Liver (tissue), 9 donors: Measurements from ENCODE around the gene C1orf174. TPM values are rescaled to one million over a fixed set of nuclear protein-coding genes. Genes with fewer than 3 reads are reported as not detected.

ENCODE experiments used
- DNase-seq: peaks from one replicate; pipeline ENCODE4 v3.0.0-alpha.2; 2017; ENCODE audit warnings: low spot score
- H3K27ac ChIP-seq, 2 donors: one replicate each; pipeline ENCODE4 v1.7.0; 2013; ENCODE audit warnings: inconsistent platforms in 2 of 2, low read length in 2 of 2, control low read depth in 1 of 2, low read depth in 1 of 2, mild to moderate bottlenecking in 1 of 2
- H3K27me3 ChIP-seq, 4 donors: one replicate each; pipeline versions ENCODE4 v1.6.1 to v1.7.0; 2013; ENCODE audit warnings: low read length in 3 of 4, inconsistent platforms in 1 of 4, mild to moderate bottlenecking in 1 of 4, moderate library complexity in 1 of 4; ENCODE audit not compliant: control insufficient read depth in 4 of 4, insufficient read depth in 4 of 4
- H3K36me3 ChIP-seq, 4 donors: one replicate each; pipeline versions ENCODE4 v1.6.1 to v1.7.0; 2013; ENCODE audit warnings: low read length in 3 of 4, mild to moderate bottlenecking in 3 of 4, low read depth in 1 of 4, moderate library complexity in 1 of 4; ENCODE audit not compliant: control insufficient read depth in 4 of 4, insufficient read depth in 3 of 4
- H3K4me1 ChIP-seq, 4 donors: one replicate each; pipeline versions ENCODE4 v1.6.1 to v1.7.0; 2013; ENCODE audit warnings: low read length in 3 of 4, mild to moderate bottlenecking in 3 of 4, moderate library complexity in 1 of 4; ENCODE audit not compliant: control insufficient read depth in 4 of 4, insufficient read depth in 4 of 4
- H3K4me3 ChIP-seq, 3 donors: one replicate each; pipeline versions ENCODE4 v1.6.1 to v1.7.0; 2013; ENCODE audit warnings: low read length in 3 of 3, control low read depth in 1 of 3, low read depth in 1 of 3, mild to moderate bottlenecking in 1 of 3
- H3K9ac ChIP-seq, 2 donors: one replicate each; pipeline ENCODE4 v1.7.0; 2013; ENCODE audit warnings: low read length in 2 of 2, mild to moderate bottlenecking in 2 of 2, moderate library complexity in 2 of 2, control low read depth in 1 of 2, low read depth in 1 of 2
- H3K9me3 ChIP-seq, 4 donors: one replicate each; pipeline versions ENCODE4 v1.6.1 to v1.7.0; 2013; ENCODE audit warnings: low read length in 3 of 4; ENCODE audit not compliant: control insufficient read depth in 4 of 4
- ATF3 ChIP-seq: IDR thresholded peaks from 2 replicates; pipeline ENCODE4 v1.6.1; 2016; ENCODE audit warnings: antibody characterized with exemption
- EGR1 ChIP-seq, 2 donors: IDR thresholded peaks; 2 replicates each; pipeline ENCODE4 v1.6.1; 2016 to 2018; ENCODE audit warnings: antibody characterized with exemption in 2 of 2, low read depth in 2 of 2
- FOXA1 ChIP-seq: IDR thresholded peaks from 2 replicates; pipeline ENCODE4 v1.6.1; 2016; ENCODE audit warnings: antibody characterized with exemption
- FOXA2 ChIP-seq: IDR thresholded peaks from 2 replicates; pipeline ENCODE4 v1.6.1; 2016; ENCODE audit warnings: antibody characterized with exemption
- GABPA ChIP-seq, 2 donors: IDR thresholded peaks in 1 of 2; conservative IDR thresholded peaks in 1 of 2; 2 replicates each; pipeline ENCODE4 v1.6.1; 2016; ENCODE audit warnings: antibody characterized with exemption in 2 of 2, mild to moderate bottlenecking in 1 of 2, moderate library complexity in 1 of 2
- HNF4A ChIP-seq, 2 donors: conservative IDR thresholded peaks; 2 replicates each; pipeline ENCODE4 v1.6.1; 2016; ENCODE audit warnings: antibody characterized with exemption in 2 of 2, mild to moderate bottlenecking in 2 of 2
- HNF4G ChIP-seq: IDR thresholded peaks from 2 replicates; pipeline ENCODE4 v1.6.1; 2016; ENCODE audit warnings: antibody characterized with exemption
- JUND ChIP-seq, 2 donors: IDR thresholded peaks; 2 replicates each; pipeline ENCODE4 v1.6.1; 2016; ENCODE audit warnings: antibody characterized with exemption in 2 of 2
- NR2F2 ChIP-seq: IDR thresholded peaks from 2 replicates; pipeline ENCODE4 v1.6.1; 2016; ENCODE audit warnings: antibody characterized with exemption
- RAD21 ChIP-seq, 2 donors: IDR thresholded peaks; 2 replicates each; pipeline ENCODE4 v1.6.1; 2016; ENCODE audit warnings: antibody characterized with exemption in 2 of 2, mild to moderate bottlenecking in 2 of 2
- REST ChIP-seq: IDR thresholded peaks from 2 replicates; pipeline ENCODE4 v1.6.1; 2016; ENCODE audit warnings: antibody characterized with exemption, mild to moderate bottlenecking
- RXRA ChIP-seq, 2 donors: IDR thresholded peaks; 2 replicates each; pipeline ENCODE4 v1.6.1; 2017 to 2018; ENCODE audit warnings: antibody characterized with exemption in 2 of 2, mild to moderate bottlenecking in 1 of 2
- SP1 ChIP-seq: IDR thresholded peaks from 2 replicates; pipeline ENCODE4 v1.6.1; 2018; ENCODE audit warnings: antibody characterized with exemption, mild to moderate bottlenecking
- TAF1 ChIP-seq: conservative IDR thresholded peaks from 2 replicates; pipeline ENCODE4 v1.6.1; 2016; ENCODE audit warnings: antibody characterized with exemption, mild to moderate bottlenecking
- YY1 ChIP-seq: IDR thresholded peaks from 2 replicates; pipeline ENCODE4 v1.6.1; 2016; ENCODE audit warnings: antibody characterized with exemption, mild to moderate bottlenecking
- WGBS: extraction: QIAGEN DNeasy Blood & Tissue Kit; methylation state at CpG from one replicate; pipeline ENCODE4 v1.1.7; 2013; 5-methylcytosine and 5-hydroxymethylcytosine counted together
- polyA plus RNA-seq, 2 donors: library from polyadenylated mRNA; stranded (reverse) in 1 of 2; unstranded in 1 of 2; fragments of 200-250 nt in 1 of 2; fragments of >200 nt in 1 of 2; fragmentation: Nextera tagmentation in 1 of 2; extraction: Ambion mirVana in 1 of 2; gene quantifications; one replicate each; pipeline versions ENCODE4 v1.2.1 to v1.2.3, GENCODE V29; 2013 to 2015
- total RNA-seq, 2 donors: library from RNA; depleted of rRNA; stranded (reverse); fragments of >200 nt; gene quantifications; one replicate each; pipeline ENCODE4 v1.2.3, GENCODE V29; 2014
- TF ChIP-seq, protein P1 (sequence below): IDR thresholded peaks from 2 replicates; pipeline ENCODE4 v1.6.1; 2016; ENCODE audit warnings: antibody characterized with exemption
- TF ChIP-seq, protein P2 (sequence below): fragments of 150-350 bp; IDR thresholded peaks from 2 replicates; pipeline ENCODE4 v1.5.1; 2017; ENCODE audit warnings: improper control_type of control experiment, low read depth, low read length; ENCODE audit not compliant: missing input control
- TF ChIP-seq, protein P3 (sequence below): IDR thresholded peaks from 2 replicates; pipeline ENCODE4 v1.6.1; 2016; ENCODE audit warnings: antibody characterized with exemption
- donor health status: healthy.
- donor health status: healthy.
- donor health status: healthy.
- donor health status: healthy.
- donor health status: healthy.

Gene C1orf174
- total and polyA plus RNA-seq, 4 donors, result 10.4 to 17.0 (median 13.8) TPM

DNA sequence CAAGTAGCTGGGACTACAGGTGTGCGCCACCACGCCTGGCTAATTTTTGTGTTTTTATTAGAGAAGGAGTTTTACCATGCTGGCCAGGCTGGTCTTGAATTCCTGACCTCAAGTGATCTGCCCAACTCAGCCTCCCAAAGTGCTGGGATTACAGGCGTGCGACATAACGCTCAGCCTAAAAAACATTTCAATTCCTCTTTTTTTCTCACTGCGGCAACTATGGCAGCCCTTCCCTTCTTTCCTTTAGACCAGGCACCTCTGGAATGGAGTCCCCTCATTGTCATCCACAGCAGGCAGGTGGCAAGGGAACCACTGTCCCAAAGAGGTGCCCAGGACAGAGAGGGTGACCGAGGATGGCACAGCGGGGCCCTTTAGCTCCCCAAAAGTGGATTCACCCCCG is 57.2 kb downstream of the C1orf174 start:
- Histone ChIP-seq H3K4me1 (no peaks in the 10 kb centered on the region), H3K9ac (no peak overlapping the region), H3K36me3 (peaks cover 13 to 56% (median 31%) of the 10 kb centered on the region in 4 donors), H3K4me3 (no peak overlapping the region), H3K9me3 (no peaks in the 10 kb centered on the region), H3K27ac (no peak overlapping the region), H3K27me3 (no peaks in the 10 kb centered on the region)
- TF ChIP-seq HNF4A (conservative IDR thresholded peaks at IDR 0.05) (no peak), RAD21 (IDR thresholded peaks at IDR 0.05) (no peak), SP1 (no peak), FOXA1 (no peak), GABPA (IDR thresholded peaks at IDR 0.05 in 1 of 2, conservative IDR thresholded peaks at IDR 0.05 in 1 of 2) (no peak), JUND (IDR thresholded peaks at IDR 0.05) (no peak), RXRA (IDR thresholded peaks at IDR 0.05) (no peak), REST (no peak), TAF1 (no peak), NR2F2 (no peak), HNF4G (no peak), YY1 (no peak), EGR1 (IDR thresholded peaks at IDR 0.05; ENCODE audit: low read depth in 2 of 2) (no peak), FOXA2 (no peak), ATF3 (no peak)
- TF ChIP-seq, protein P1, sequence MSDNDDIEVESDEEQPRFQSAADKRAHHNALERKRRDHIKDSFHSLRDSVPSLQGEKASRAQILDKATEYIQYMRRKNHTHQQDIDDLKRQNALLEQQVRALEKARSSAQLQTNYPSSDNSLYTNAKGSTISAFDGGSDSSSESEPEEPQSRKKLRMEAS, result no peak
- TF ChIP-seq, protein P2, sequence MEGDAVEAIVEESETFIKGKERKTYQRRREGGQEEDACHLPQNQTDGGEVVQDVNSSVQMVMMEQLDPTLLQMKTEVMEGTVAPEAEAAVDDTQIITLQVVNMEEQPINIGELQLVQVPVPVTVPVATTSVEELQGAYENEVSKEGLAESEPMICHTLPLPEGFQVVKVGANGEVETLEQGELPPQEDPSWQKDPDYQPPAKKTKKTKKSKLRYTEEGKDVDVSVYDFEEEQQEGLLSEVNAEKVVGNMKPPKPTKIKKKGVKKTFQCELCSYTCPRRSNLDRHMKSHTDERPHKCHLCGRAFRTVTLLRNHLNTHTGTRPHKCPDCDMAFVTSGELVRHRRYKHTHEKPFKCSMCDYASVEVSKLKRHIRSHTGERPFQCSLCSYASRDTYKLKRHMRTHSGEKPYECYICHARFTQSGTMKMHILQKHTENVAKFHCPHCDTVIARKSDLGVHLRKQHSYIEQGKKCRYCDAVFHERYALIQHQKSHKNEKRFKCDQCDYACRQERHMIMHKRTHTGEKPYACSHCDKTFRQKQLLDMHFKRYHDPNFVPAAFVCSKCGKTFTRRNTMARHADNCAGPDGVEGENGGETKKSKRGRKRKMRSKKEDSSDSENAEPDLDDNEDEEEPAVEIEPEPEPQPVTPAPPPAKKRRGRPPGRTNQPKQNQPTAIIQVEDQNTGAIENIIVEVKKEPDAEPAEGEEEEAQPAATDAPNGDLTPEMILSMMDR, result no peak
- TF ChIP-seq, protein P3, sequence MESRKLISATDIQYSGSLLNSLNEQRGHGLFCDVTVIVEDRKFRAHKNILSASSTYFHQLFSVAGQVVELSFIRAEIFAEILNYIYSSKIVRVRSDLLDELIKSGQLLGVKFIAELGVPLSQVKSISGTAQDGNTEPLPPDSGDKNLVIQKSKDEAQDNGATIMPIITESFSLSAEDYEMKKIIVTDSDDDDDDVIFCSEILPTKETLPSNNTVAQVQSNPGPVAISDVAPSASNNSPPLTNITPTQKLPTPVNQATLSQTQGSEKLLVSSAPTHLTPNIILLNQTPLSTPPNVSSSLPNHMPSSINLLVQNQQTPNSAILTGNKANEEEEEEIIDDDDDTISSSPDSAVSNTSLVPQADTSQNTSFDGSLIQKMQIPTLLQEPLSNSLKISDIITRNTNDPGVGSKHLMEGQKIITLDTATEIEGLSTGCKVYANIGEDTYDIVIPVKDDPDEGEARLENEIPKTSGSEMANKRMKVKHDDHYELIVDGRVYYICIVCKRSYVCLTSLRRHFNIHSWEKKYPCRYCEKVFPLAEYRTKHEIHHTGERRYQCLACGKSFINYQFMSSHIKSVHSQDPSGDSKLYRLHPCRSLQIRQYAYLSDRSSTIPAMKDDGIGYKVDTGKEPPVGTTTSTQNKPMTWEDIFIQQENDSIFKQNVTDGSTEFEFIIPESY, result no peak
- DNase-seq, result no peak
- 92% methylated on average over 9 of the region's 9 CpGs for WGBS

DNA sequence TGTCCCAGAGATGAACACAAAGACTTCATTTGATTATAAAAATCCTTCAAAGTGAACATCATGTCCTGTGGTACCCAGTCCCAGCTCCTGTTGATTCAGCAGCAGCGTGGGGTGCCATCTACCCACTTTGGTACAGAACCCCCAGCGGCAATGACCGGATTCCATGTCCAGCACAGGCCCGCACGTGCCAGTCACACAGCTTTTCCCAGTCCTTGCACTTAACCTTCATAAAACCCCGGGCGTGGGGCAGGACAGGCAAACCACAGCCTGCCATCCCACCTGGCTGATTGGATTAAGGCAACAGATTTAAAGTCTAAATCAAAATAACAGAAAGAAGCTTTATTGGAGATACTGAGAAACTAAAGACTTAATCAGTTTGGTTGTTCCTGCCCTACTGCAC is 58.6 kb downstream of the C1orf174 start:
- H3K36me3 ChIP-seq, result peaks cover 16 to 57% (median 37%) of the 10 kb centered on the region in 4 donors
- TF ChIP-seq RAD21 (IDR thresholded peaks at IDR 0.05), result no peak
- TF ChIP-seq NR2F2, result no peak
- no peak for TF ChIP-seq RXRA (IDR thresholded peaks at IDR 0.05)
- no peak for TF ChIP-seq YY1
- TF ChIP-seq, protein P1, result no peak
- TF ChIP-seq JUND (IDR thresholded peaks at IDR 0.05), result no peak
- TF ChIP-seq ATF3, result no peak
- TF ChIP-seq, protein P2, result no peak
- TF ChIP-seq, protein P3, result no peak
- TF ChIP-seq GABPA (IDR thresholded peaks at IDR 0.05 in 1 of 2, conservative IDR thresholded peaks at IDR 0.05 in 1 of 2), result no peak
- no peak for TF ChIP-seq TAF1
- no peak for TF ChIP-seq HNF4A (conservative IDR thresholded peaks at IDR 0.05)
- TF ChIP-seq EGR1 (IDR thresholded peaks at IDR 0.05; ENCODE audit: low read depth in 2 of 2), result no peak
- no peak for TF ChIP-seq FOXA2
- TF ChIP-seq SP1, result no peak
- H3K27me3 ChIP-seq, result no peaks in the 10 kb centered on the region
- H3K4me1 ChIP-seq, result no peaks in the 10 kb centered on the region
- H3K4me3 ChIP-seq, result no peak overlapping the region
- DNase-seq, result no peak
- no peak overlapping the region for H3K27ac ChIP-seq
- no peaks in the 10 kb centered on the region for H3K9me3 ChIP-seq
- 99% methylated on average over 7 of the region's 7 CpGs for WGBS
- H3K9ac ChIP-seq, result no peak overlapping the region
